ENCODE results near the gene TBC1D22A. TPM values are rescaled to one million over a fixed set of nuclear protein-coding genes. Genes with fewer than 3 reads are reported as not detected.

Gene TBC1D22A
- total RNA-seq, 1 experiment from 2014 or later = 7.9 TPM

DNA sequence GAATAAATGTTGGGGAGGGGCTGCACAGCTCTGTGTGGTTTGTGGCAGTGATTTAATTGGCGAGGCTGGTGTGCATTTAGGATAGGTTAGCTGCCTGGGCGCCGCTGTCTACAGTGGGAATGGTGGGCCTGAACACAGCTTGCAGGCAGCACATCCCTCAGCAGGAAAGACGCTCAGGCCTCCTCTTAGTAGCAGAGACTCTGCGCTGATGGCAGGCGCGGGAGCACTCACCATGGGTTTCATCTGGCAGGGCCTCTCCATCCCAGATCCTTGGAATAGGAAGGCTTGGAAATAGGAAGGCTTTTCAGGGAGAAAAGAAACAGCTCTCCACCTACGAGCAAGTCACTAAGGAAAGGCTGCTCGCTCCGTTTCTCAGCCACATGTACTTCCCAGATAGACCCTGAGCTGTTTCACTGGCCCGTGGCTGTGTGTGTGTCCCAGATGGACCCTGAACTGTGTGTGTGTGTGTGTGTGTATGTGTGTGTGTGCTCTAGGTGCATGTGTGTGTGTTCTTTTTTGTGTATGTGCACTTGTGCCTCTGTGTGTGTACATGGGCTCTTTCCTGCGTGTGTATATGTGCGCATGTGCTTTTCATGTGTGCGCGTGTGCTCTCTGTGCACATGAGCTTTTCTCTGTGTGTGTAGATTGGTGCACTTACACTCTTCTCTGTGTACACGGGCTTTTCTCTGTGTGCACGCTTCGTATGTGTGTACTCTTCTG lies 144.0 kb downstream of the TBC1D22A start:
- no peak for DNase-seq (ENCODE audit: low spot score)

DNA sequence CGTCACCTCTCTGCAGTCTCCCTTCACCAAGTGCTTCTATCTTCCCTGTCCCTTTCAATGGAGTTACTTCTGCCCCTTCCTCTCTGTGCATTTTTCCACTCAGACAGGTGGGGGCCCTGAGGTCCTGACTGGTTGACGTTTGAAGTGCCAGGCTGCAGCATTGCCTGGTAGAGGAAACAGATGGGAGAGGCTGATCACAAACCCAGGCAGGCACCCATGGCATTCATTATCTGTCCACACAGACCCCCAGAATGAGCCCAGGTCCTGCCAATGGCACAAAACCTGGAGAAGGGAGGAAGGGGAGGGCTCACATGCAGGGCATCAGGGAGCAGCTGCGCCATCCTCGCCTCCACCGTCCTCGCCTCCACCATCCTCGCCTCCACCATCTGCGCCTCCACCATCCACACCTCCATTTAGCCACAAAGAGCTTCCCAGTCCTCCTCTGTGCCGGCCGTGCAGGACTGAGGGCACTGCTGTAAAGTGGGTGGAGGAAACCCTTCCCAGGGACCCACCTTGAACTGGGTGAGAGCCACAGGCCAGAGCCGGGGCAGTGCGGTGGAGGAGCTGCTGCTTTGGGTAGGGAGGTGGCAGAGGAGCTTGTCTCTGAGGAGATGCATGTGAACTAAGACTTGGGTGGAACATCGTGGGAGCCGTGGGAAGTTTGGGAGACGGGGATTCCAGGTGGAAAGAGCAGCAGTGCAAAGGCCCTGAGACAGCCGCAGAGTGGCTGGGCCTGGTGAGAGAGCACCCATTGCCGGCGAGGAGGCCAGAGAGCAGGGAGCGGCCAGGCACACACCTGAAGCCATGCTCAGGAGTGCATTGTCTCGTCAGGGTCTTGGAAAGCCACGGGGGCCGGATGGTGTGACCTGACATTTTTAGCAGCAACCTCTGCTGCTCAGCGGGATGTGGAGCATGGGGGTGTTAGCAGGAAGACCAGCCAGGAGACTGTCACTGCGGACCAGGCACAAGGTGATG lies 145.1 kb downstream of the TBC1D22A start:
- no peak for DNase-seq (ENCODE audit: low spot score)

DNA sequence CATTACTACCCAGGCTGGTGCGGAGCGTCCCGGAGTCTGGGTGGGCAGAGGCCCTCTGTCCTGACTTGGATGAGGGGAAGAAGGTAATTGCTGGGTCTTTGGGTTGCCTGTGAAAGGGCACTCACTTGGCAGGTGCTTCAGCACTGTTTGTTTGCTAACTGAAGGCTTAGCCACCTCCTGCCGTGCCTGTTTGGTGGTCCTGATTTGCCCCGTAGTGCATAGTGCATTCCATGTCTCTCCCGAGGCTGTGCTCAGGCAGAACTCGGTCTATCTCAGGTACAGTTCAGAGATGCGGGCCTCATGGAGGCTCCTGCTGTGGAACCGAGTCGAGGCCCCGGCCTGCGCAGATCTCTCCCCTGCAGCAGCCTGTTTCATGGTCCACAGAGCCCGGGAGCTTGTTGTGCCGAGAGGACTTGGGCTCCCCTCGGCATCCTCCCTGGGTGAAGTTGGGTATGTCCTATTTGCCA lies 146.2 kb downstream of the TBC1D22A start:
- DNase-seq (ENCODE audit: low spot score) = no peak

DNA sequence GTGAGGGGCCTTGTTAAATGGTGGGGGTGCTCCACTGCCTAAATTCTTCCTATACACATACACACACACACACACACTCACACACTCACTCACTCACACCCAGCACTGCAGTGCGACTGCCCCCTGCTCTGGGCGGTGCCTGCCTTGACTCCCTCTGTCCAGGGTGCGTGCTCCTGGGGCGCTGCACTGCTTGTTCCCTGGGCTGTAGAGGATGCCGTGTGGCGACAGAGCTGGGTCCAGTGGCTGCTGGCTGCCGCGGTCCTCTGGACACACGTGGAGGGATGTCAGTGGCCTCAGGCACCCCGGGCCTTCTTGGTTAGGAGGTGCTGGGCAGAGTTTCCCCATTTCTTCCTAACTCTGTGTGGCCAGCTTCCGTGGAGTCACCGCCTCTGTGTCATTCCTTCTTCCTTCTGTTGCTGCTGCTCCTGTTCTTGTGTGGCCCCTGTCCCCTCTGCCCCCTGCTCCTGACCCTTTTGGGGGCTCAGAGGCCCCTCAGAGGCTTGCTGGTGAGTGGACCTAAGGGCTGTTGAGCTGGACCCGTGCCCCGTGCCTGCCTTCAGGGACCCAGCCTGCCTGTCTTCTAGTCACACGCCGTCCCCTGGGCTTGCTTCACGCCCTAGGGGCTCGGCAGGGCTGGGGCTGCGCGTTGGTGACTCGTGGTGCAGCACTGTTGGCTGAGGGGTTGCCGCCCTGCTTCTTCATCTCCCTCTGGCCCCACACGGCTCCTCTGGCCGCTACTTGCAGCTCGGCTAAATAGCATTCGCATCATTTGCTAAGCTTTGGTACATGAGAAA lies 147.0 kb downstream of the TBC1D22A start:
- no peak for DNase-seq (ENCODE audit: low spot score)

DNA sequence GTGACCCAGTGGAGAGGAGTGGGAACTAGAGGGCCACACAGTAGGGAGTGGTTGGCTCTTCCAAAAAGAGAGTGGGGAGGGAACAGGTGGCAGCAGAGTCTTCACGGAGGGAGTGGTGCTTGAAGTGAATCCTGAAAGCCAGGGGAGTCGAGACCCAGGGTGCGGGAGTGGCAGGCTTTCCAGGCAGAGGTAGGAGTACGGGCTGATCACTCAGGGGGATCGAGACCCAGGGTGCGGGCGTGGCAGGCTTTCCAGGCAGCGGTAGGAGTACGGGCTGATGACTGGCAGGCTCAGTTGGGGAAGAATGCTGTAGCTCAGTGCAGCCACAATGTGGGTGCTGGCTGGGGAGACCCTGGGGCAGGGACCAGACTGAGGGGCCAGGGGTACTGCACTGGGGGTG lies 148.2 kb downstream of the TBC1D22A start:
- DNase-seq (ENCODE audit: low spot score) = no peak

DNA sequence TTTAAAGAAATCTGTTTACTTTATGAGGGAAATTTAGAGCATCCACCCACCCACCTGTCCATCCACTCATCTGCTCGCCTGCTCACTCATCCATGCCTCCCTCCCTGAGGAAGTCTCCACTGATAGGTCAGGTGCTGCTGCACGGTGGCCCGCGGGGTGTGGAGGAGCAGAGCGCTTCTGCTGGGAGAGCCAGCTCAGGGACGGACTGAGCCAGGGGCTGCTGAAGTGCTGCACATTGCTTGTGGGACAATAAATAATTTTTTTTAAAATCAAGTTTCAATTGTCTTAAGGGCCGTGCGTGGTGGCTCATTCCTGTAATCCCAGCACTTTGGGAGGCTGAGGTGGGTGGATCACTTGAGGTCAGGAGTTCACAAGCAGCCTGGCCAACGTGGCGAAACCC lies 148.9 kb downstream of the TBC1D22A start:
- no peak for DNase-seq (ENCODE audit: low spot score)

DNA sequence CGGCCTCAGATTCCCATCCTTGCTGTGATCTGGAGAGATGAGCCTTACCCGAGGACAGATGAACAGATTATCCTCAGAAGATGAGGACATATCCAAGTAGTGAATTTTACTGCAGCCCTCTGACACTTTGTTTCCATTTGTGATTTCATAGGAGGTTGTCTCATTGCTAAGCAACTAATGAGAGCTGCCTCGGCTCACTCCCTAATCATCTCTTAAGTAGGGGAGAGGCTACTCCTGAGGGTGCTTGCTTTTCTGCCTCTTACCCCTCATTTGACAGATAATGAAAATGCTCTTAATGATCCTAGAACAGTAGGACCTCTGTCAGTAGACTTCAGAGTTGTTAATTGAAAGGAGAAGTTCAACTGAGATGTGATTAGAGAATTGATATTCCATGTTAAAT lies 150.9 kb downstream of the TBC1D22A start:
- DNase-seq (ENCODE audit: low spot score) = no peak

DNA sequence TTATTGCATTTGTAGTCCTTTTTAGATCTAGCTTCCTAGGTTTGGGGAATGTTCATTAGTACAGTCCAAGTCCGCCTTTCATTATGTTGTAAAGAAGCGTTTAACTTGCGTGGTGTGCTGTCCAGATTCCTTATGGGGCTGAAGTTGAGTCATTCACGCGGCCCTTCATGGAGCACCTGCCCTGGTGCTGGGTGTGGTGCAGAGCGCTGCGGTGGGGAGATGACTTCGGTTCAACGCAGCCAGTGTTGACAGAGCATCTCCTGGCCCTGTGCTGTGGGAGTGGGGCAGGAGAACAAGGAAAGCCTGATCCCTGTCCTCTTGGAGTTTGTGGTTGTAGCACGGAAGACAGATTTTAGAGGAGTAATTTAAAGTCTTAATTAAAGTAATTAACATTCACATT lies 152.0 kb downstream of the TBC1D22A start:
- no peak for DNase-seq (ENCODE audit: low spot score)

DNA sequence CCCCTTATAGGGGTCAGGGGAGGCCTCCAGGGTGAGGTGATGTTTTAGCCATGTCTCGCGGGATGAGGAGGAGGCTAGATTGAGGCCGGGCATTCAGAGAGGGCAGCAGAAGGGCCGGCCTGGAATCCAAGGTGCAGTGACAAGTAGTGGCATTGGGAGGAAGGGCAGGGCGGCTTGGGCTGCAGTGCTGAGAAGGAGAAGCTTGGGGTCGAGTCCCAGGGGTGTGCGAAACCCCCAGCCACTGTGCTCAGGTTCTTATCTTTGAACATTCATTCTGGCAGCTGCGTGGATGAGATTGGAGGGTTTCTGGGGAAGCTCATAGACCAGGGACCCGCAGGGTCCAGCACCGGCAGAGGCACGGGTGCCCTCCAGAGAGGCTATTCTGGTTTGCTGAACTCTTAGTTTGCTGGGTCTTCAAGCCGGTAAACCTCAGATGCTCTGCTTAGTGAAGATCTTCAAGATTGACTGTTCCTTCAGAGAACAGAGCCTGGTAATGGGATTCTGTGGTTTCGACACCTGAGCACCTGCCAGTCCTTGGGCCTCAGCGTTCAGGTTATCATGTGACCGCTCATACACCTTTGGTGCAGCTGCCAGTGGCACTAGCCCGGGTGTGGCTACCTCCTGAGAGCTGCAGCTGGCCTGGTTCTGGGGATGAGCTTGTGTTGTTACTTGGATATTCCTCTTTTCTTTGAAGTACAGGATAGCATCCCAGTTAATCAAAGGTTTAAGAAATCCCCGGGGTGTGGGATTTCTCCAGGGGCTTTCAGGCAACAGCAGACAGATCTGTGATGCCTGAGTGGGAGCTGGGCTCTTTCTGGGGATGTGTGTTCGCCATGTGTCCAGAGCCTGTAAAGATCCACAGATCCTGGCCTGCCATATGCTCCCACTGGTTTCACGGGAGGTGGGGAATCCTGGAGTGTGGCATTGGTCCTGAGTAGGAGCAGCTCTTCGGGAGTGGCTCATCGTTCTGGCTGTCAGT lies 152.8 kb downstream of the TBC1D22A start:
- no peak for DNase-seq (ENCODE audit: low spot score)

DNA sequence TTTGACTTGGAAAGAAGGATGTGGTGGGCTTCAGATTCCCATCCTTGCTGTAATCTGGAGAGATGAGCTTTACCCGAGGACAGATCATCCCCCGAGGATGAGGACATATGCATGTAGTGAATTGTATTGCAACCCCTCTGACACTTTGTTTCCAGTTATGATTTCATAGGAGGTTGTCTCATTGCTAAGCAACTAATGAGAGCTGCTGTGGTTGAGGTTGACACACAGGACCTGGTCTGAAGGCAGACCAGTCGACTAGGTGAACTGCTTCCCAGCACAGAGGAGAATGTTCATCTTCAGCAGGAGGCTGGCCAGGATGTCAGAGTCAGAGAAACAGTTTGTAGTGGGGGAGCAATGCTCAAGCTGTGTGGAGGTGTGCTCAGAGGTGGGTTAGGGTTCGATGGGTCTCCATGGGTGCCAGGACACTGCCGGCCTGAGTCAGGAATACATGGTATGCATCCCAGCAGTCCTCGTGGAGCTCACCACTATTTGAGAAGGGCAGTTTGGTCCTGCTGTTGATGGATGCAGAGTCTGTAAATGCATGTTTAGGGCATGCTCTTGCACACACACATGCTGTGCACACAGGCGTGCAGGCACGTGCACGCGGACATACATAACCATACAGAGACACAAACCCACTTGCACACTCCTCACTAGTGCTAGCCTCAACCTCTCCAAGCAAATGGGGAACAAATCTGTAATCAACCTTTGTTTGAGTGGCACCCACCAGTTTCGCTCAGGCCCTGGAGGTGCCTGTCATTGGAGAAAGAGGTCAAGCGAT lies 153.7 kb downstream of the TBC1D22A start:
- DNase-seq (ENCODE audit: low spot score) = no peak

DNA sequence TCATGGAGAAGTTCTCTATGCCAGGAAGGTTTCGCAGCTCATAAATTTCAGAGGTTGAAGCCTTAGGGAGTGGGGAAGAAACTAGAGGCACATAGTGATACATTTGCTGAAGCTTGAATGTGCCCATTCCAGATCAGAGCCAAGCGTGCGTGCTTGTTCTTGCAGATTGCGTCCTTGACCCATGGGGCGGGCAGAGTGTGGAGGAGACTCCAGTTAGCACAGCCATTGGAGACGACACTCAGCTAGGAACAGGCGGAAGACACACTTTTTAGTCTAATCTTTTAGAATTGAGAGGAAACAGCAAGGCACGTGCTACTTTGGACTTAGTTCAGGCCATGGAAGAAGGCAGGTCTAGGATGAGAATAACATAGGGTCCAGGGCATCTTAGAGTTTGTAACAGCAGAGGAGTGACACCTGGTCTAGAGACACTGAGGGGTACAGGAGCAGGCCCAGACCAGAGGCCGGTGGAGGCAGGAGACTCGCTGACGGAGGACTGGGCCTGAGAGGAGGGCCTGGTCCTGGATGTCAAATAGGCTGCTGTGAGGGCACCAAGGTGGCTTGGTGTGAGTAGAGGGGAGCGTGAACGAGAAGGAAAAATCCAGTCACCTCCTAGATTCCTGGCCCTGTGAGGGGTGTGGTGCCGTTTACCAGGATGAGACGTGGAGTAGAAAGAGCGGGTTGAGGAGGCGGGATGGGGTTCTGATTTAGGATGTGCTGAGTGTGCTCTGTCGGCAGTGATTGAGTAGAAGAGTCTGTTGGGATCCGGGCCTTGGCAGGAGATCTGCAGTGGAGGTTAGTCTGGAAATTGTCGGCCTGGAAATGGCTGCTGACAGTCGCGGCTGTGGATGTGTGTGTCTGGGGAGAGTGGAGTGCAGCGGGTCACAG lies 154.7 kb downstream of the TBC1D22A start:
- DNase-seq (ENCODE audit: low spot score) = no peak

DNA sequence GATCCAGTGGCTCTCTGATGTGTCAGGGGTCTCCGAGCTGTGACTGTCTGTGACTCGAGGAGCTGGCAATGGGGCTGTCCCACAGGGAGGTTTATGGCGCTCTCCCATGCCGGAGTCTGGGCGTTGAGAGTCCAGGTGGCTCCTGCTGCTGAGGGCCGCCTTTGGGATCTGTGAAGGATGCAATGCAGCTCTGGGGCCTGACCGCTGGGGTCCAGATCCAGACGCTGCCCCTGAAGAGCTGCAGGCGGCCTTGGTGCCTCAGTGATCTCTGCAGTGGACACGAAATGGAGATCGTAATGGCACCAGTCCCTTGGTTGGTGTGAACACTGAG lies 155.3 kb downstream of the TBC1D22A start:
- DNase-seq (ENCODE audit: low spot score) = no peak

DNA sequence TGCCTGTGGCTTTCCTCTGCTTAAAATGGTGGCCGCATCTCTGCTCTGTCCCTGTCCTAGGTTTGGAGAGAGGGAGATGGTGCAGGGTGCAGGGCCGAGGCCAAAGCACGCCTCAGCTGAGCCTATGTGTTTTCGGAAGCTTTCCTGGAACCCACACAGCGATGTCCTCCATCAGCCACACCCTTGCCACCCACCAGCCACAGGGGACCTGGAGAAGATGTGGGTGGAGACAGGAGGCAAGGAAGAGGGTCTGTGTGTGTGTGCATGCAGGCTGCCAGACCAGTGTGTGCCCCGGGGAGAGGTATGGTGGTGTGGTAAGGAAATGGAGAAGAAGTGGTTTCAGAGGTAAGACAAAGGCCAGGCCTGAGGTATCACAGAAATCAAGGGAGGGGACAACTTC lies 155.7 kb downstream of the TBC1D22A start:
- DNase-seq (ENCODE audit: low spot score) = no peak

DNA sequence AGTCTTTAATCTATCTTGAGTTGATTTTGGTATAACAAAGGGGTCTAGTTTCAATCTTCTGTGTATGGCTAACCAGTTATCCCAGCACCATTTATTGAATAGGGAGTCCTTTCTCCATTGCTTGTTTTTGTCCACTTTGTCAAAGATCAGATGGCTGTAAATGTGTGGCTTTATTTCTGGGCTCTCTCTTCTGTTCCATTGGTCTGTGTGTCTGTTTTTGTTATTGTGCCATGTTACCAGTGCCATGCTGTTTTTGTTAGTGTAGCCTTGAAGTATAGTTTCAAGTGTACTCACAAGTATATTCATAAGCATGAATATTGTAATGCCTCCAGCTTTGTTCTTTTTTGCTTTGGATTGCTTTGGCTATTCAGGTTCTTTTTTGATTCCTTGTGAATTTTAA lies 159.6 kb downstream of the TBC1D22A start:
- DNase-seq (ENCODE audit: low spot score) = no peak

DNA sequence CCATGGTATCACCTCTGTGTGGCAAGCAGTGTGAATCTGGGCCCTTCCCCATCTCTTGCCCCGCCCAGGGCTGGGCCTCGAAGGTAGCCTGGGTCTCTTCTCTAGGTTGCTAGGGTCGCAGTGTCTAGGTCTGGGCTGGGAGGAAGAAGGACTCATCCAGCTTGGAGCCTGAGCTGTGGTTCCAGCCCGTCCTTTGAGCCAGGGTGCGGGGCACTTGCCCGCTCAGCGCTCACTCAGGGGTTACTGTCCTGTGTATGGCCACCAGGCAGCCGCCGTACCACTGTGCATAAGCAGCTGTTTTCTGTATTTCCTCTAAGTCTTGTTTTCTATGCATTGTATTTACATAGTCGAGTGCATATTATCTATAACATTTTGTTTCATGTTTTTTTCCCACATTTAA lies 160.9 kb downstream of the TBC1D22A start:
- DNase-seq (ENCODE audit: low spot score) = no peak

DNA sequence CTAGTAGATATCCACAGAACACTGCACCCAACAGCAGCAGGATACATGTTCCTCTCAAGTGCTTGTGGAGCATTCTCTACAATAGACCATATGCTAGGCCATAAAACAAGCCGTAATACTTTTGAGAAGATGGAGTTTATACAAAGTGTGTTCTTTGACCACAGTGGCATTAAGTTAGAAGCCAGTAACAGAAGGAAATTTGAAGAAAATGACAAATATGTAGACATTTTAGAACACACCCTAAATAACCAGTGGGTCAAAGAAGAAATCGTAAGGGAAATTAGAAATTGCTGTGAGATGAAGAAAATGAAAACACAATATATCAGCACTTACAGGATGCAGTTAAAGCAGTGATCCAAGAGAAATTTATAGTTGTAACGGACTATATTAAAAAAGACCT lies 163.4 kb downstream of the TBC1D22A start:
- DNase-seq (ENCODE audit: low spot score) = no peak

DNA sequence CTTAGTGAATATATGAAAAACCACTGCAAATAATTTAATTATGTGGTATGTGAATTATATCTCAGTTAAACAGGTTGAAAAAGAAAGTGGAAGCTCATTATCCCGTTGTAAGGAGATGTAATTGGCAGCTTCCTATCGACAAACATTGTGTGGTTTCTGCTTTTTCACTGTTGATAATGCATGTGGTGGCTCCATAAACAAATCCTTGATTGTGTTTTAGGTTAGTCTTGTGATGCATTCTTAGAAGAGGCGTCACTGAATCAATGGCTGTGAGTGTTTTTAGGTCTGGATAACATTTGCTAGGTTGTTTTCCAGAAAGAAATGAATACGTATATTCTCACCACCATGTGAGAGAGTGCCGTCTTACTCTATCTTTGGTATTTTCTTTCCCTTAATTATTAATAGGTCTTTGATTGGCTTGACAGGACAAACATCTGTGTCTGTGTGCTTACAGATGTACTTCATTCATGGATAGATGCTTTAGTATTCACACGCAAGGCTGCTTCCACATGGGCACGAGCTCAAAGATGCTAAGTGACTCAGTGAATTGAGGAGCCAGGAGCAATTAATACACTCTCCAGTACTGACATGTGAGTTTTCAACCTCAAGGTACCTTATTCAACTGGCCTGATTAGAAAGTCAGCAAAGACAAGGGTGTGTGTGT lies 166.7 kb downstream of the TBC1D22A start:
- no peak for DNase-seq (ENCODE audit: low spot score)

DNA sequence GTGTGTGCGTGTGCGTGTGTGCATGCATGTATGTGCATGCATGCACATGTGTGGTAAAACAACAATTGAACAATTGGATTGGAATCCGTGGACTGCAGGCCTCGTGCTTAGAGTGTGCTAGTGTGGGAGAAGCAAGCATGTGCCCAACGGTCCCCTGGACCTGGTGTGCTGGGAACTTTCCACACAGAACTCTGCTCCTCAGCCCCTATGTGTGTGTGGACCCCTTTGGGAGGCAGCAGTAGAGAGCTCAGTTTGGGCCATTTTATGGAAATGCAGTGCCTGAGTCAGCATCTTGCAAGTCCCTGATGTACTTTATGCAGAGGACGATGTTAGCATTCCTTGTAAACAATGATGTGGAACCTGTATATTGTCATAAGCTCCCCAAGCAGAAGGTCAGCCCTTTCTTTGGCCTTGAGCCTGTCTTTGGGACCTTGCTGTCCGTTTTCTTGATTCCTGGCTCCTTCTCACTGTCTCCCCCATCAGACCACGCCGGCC lies 167.3 kb downstream of the TBC1D22A start:
- no peak for DNase-seq (ENCODE audit: low spot score)
